Measurements from ENCODE around the gene SETD1A. TPM values are rescaled to one million over a fixed set of nuclear protein-coding genes. Genes with fewer than 3 reads are reported as not detected.

Gene SETD1A
- total and polyA plus RNA-seq, 9 of the 15 experiments (the other 6 are each of a cell fraction or from before 2014, with no cell fraction given), result 0.08 to 36.0 (median 4.2) TPM

DNA sequence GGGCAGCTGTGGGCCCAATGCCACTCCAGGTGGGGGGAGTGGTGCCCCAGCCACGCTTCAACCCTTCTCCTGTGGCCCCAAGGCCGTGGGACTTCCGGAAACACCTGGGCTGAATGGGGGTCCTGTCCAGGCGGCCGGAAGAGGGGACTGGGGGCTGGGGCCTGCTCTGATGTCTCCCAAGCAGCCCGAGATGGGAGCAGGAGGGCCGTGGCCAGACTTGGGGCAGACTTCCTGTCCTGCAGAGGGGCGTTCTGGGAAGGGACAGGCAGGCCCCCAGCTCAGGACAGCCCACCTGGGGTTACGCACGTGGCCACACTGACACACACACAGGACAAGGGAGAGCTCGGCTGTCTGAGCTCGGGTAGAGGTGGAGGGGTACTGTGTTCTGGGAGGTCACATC, 32.6 kb downstream of the SETD1A start:
- intact Hi-C loops (cut with micrococcal nuclease), result loop anchor here (5.0 kb wide), 2 partner anchors 42 to 82 kb away; partner anchors contain the start of genes STX4, ZNF646 and ZNF668
- FAIRE-seq, result no peak
- WGBS (ENCODE audit: insufficient coverage, low coverage, missing lambda C conversion rate), result 71% methylated on average over 12 of the region's 12 CpGs

DNA sequence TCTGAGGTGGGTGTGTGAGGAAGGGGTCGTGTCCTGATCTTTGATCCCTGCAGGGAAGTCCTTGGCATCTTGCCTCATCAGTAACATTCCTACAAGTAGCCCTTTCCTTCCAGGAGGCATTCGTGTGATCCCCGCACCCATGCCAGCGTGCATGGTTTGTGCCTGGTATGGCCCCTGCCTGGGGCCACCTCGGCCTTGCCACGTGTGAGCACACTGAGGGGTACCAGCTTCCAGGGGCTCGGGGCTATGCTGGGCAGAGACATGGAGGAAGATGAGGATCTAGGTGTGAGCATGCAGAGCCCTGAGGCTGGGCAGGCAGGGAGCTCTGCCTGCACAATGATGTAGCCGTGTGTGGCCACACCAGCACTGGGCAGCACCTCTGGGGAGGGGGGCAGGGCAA, 33.5 kb downstream of the SETD1A start:
- Histone ChIP-seq H3K36me3 (ENCODE audit: control insufficient read depth, insufficient read depth, low read length) (peaks cover 18% of the 10 kb centered on the region; the same call in 1 of the 3 replicates), H3K9ac (ENCODE audit: insufficient read depth in 1 of 2, low read depth in 2 of 2, low read length in 2 of 2) (peak overlapping the region in 1 of 2 experiments; percentile 49; a peak in 2 of 4 replicates), H2AFZ (ENCODE audit: low read depth, low read length) (no peak overlapping the region), H4K20me1 (replicated peaks; ENCODE audit: control insufficient read depth, insufficient read depth, low read length) (no peaks in the 10 kb centered on the region), H3K4me3 (no peak overlapping the region), H3K9me3 (replicated peaks; ENCODE audit: control insufficient read depth, insufficient read depth, low read depth, low read length) (no peaks in the 10 kb centered on the region), H3K4me2 (ENCODE audit: insufficient read depth, low read length) (no peak overlapping the region), H3K4me1 (replicated peaks in 1 of 2; ENCODE audit: control insufficient read depth in 2 of 2, insufficient read depth in 2 of 2, low read length in 2 of 2) (peaks cover 18 to 51% of the 10 kb centered on the region in 2 experiments), H3K79me2 (ENCODE audit: control insufficient read depth, insufficient read depth, low read length) (peaks cover 4% of the 10 kb centered on the region; the same call in 1 of the 3 replicates), H3K27me3 (ENCODE audit: control insufficient read depth in 2 of 2, insufficient read depth in 2 of 2, low read length in 2 of 2) (no peaks in the 10 kb centered on the region), H3K27ac (ENCODE audit: extremely low read depth, low read depth, low read length) (no peak overlapping the region), H3K9me1 (ENCODE audit: control insufficient read depth, insufficient read depth, low read length) (no peaks in the 10 kb centered on the region)
- POLR2A ChIA-PET, result interaction anchor here (0.5 to 0.8 kb wide), 3 partner anchors 8 to 76 kb away, joined by 3 read pairs; no protein-coding TSS in a partner anchor
- no peak for FAIRE-seq
- TF ChIP-seq NUFIP1 (IDR thresholded peaks at IDR 0.05; ENCODE audit: partially characterized antibody) (no peak), SETDB1 (IDR thresholded peaks at IDR 0.05; ENCODE audit: low read length) (no peak), SREBF1 (IDR thresholded peaks at IDR 0.05; ENCODE audit: borderline replicate concordance, low read depth, low read length) (no peak), ZNF75A (CRISPR knock-in tag; IDR thresholded peaks at IDR 0.05) (no peak), ATF2 (CRISPR knock-in tag; IDR thresholded peaks at IDR 0.05) (no peak), ZNF586 (CRISPR knock-in tag; conservative IDR thresholded peaks at IDR 0.05) (no peak), SP1 (CRISPR knock-in tag; IDR thresholded peaks at IDR 0.05) (no peak), ZNF764 (CRISPR knock-in tag; IDR thresholded peaks at IDR 0.05; ENCODE audit: low read depth) (no peak)
- whole genome bisulfite sequencing (ENCODE audit: insufficient coverage, low coverage, missing lambda C conversion rate), result 75% methylated on average over 8 of the region's 8 CpGs
- BruUV-seq (replicated peaks), result no TSS peak
- DNase-seq (ENCODE audit: extremely low read depth in 1 of 4, low spot score in 3 of 4), result no peak
- in situ Hi-C loops (cut with MboI), result loop anchor here (10.0 to 25.0 kb wide), 2 partner anchors 324 to 446 kb away; partner anchors contain the start of genes COX6A2 and ZNF843
- CTCF ChIA-PET (ENCODE audit: low intra/inter-chr PET ratio), result no interaction called here
- intact Hi-C loops (cut with micrococcal nuclease), result loop anchor here (5.0 kb wide), 2 partner anchors 41 to 81 kb away; partner anchors contain the start of genes STX4, ZNF646 and ZNF668
- no peak for ATAC-seq

More for the DNA sequence above, 32.6 kb downstream of the SETD1A start:
- no TSS peak for BruUV-seq (replicated peaks)
- DNase-seq (ENCODE audit: extremely low read depth in 1 of 4, low spot score in 3 of 4) (no peak), ATAC-seq (no peak)
- no peak overlapping the region for H3K4me2 ChIP-seq (ENCODE audit: insufficient read depth, low read length)
- peak; percentile 46 for TF ChIP-seq POLR2G (IDR thresholded peaks at IDR 0.05; ENCODE audit: low read depth, low read length)
- TF ChIP-seq GTF2E2 (tag; IDR thresholded peaks at IDR 0.05), result no peak
- peaks cover 13% of the 10 kb centered on the region for H3K79me2 ChIP-seq (ENCODE audit: control insufficient read depth, insufficient read depth, low read length)
- H3K27ac ChIP-seq (ENCODE audit: extremely low read depth, low read depth, low read length), result no peak overlapping the region
- no peak overlapping the region for H2AFZ ChIP-seq (ENCODE audit: low read depth, low read length)
- CTCF ChIA-PET (ENCODE audit: low intra/inter-chr PET ratio), result no interaction called here
- POLR2A ChIA-PET, result interaction anchor here (1.0 kb wide), 1 partner anchor 238 kb away, joined by 6 read pairs; no protein-coding TSS in a partner anchor
- H3K9me1 ChIP-seq (ENCODE audit: control insufficient read depth, insufficient read depth, low read length), result no peaks in the 10 kb centered on the region
- in situ Hi-C loops (cut with MboI), result loop anchor here (10.0 to 25.0 kb wide), 2 partner anchors 325 to 447 kb away; partner anchors contain the start of genes COX6A2 and ZNF843
- H3K9ac ChIP-seq (ENCODE audit: insufficient read depth in 1 of 2, low read depth in 2 of 2, low read length in 2 of 2), result 0 out of 4 replicates have a peak overlapping the region, but pooled peaks of 1 of the 2 experiments have one; percentile 49
- H3K4me1 ChIP-seq (replicated peaks in 1 of 2; ENCODE audit: control insufficient read depth in 2 of 2, insufficient read depth in 2 of 2, low read length in 2 of 2), result peaks cover 24 to 60% of the 10 kb centered on the region in 2 experiments
- H3K9me3 ChIP-seq (replicated peaks; ENCODE audit: control insufficient read depth, insufficient read depth, low read depth, low read length), result no peaks in the 10 kb centered on the region
- no peaks in the 10 kb centered on the region for H4K20me1 ChIP-seq (replicated peaks; ENCODE audit: control insufficient read depth, insufficient read depth, low read length)
- no peak overlapping the region for H3K4me3 ChIP-seq
- H3K27me3 ChIP-seq (ENCODE audit: control insufficient read depth in 2 of 2, insufficient read depth in 2 of 2, low read length in 2 of 2), result no peaks in the 10 kb centered on the region
- H3K36me3 ChIP-seq (ENCODE audit: control insufficient read depth, insufficient read depth, low read length), result peaks cover 19% of the 10 kb centered on the region; the same call in 1 of the 3 replicates
